Smooth muscle cell (in vitro differentiated cells): ENCODE results near the gene BAZ2B. TPM values are rescaled to one million over a fixed set of nuclear protein-coding genes. Genes with fewer than 3 reads are reported as not detected.

Experiments used
- DNase-seq: peaks from one replicate; lab custom pipeline; 2025; ENCODE audit not compliant: unreplicated experiment; lab: John Stamatoyannopoulos, UW
- H2AFZ ChIP-seq: fragments of 200-600 bp; sonication (generic); 2 replicates; pipeline ENCODE4 v1.6.0; 2016; ENCODE audit warnings: antibody characterized with exemption, low read depth, mild to moderate bottlenecking
- H3F3A ChIP-seq: fragments of 200-600 bp; sonication (generic); 2 replicates; pipeline ENCODE4 v1.6.0; 2017; ENCODE audit warnings: antibody characterized with exemption, low read depth
- H3K27ac ChIP-seq: fragments of 200-600 bp; sonication (generic); 2 replicates; pipeline ENCODE4 v1.5.1; 2016; ENCODE audit warnings: low read depth, mild to moderate bottlenecking
- H3K27me3 ChIP-seq: fragments of 200-600 bp; sonication (generic); 2 replicates; pipeline ENCODE4 v1.6.1; 2016; ENCODE audit warnings: low read depth, mild to moderate bottlenecking
- H3K36me3 ChIP-seq: fragments of 200-600 bp; sonication (generic); 2 replicates; pipeline ENCODE4 v1.5.1; 2016; ENCODE audit warnings: low read depth
- H3K4me1 ChIP-seq: fragments of 200-600 bp; sonication (generic); 2 replicates; pipeline ENCODE4 v1.5.1; 2016; ENCODE audit warnings: low read depth
- H3K4me2 ChIP-seq: fragments of 200-600 bp; sonication (generic); 2 replicates; pipeline ENCODE4 v1.6.0; 2016; ENCODE audit warnings: mild to moderate bottlenecking
- H3K4me3 ChIP-seq: fragments of 200-600 bp; sonication (generic); 2 replicates; pipeline ENCODE4 v1.5.1; 2016; ENCODE audit warnings: mild to moderate bottlenecking
- H3K79me2 ChIP-seq: fragments of 200-600 bp; sonication (generic); 2 replicates; pipeline ENCODE4 v1.6.0; 2016; ENCODE audit warnings: low read depth, mild to moderate bottlenecking
- H3K9ac ChIP-seq: fragments of 200-600 bp; sonication (generic); 2 replicates; pipeline ENCODE4 v1.6.0; 2016; ENCODE audit warnings: low read depth
- H3K9me3 ChIP-seq: fragments of 200-600 bp; sonication (generic); replicated peaks from 2 replicates; pipeline ENCODE4 v1.5.1; 2016; ENCODE audit warnings: low read depth
- H4K20me1 ChIP-seq: fragments of 200-600 bp; sonication (generic); 2 replicates; pipeline ENCODE4 v1.6.0; 2016; ENCODE audit warnings: low read depth
- WGBS: methylation state at CpG from one replicate; pipeline ENCODE4 v1.1.7; 2016; ENCODE audit warnings: low lambda C conversion rate; 5-methylcytosine and 5-hydroxymethylcytosine counted together
- polyA plus RNA-seq: library from polyadenylated mRNA; unstranded; fragments of >200 nt; fragmentation: Nextera tagmentation; extraction: Ambion mirVana; gene quantifications from 2 replicates; pipeline ENCODE4 v1.2.1, GENCODE V29; 2016
- total RNA-seq: library from RNA; depleted of rRNA; stranded (reverse); fragments of >200 nt; gene quantifications from 2 replicates; pipeline ENCODE4 v1.2.3, GENCODE V29; 2014
- TF ChIP-seq, protein P1 (sequence below): fragments of 200-600 bp; sonication (generic); IDR thresholded peaks from 2 replicates; pipeline ENCODE4 v1.5.1; 2017; ENCODE audit warnings: borderline replicate concordance, mild to moderate bottlenecking, antibody characterized with exemption; ENCODE audit not compliant: insufficient read depth, poor library complexity, severe bottlenecking

BAZ2B gene
- total and polyA plus RNA-seq, 2 experiments from 2014 or later: 27.7 to 58.5 TPM

DNA sequence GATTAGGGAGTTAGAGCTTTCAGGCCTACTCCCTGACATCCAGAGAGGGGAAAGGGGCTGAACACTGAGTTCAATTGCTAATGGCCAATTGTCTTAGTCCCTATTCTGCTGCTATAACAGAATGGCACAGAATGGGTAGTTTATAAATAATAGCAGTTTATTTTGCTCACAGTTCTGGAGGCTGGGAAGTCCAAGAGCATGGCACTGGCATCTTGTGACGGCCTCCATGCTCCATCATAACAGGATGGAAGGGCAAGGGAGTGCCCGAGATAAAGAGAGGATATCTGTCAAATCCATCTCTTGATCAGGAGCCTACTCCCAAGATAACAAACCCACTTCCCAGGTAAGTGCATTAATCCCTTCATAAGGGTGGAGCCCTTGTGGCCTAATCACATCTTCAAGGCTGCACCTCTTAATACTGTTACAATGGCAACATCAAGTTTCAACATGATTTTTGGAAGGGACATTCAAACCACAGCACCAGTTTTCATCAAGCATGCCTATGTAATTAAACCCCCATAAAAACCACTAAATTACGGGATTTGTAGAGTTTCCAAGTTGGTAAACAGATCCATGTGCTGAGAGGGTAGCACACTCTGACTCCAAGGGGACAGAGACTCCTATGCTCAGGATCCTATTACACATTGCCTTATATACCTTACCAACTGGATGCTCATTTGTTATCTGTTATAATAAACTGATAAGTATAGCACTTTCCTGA is 44.6 kb downstream of the BAZ2B start:
- H3K9me3 ChIP-seq: no peaks in the 10 kb centered on the region
- no peaks in the 10 kb centered on the region for H3K36me3 ChIP-seq
- H3F3A ChIP-seq: no peaks in the 10 kb centered on the region
- H3K27ac ChIP-seq: no peak overlapping the region
- peaks cover 78% of the 10 kb centered on the region for H3K79me2 ChIP-seq
- no peak overlapping the region for H3K9ac ChIP-seq
- H4K20me1 ChIP-seq: peaks cover 54% of the 10 kb centered on the region
- H3K27me3 ChIP-seq: no peaks in the 10 kb centered on the region
- no peak overlapping the region for H2AFZ ChIP-seq
- 80% methylated on average over 3 of the region's 3 CpGs for WGBS
- no peak for DNase-seq
- TF ChIP-seq, protein P1, sequence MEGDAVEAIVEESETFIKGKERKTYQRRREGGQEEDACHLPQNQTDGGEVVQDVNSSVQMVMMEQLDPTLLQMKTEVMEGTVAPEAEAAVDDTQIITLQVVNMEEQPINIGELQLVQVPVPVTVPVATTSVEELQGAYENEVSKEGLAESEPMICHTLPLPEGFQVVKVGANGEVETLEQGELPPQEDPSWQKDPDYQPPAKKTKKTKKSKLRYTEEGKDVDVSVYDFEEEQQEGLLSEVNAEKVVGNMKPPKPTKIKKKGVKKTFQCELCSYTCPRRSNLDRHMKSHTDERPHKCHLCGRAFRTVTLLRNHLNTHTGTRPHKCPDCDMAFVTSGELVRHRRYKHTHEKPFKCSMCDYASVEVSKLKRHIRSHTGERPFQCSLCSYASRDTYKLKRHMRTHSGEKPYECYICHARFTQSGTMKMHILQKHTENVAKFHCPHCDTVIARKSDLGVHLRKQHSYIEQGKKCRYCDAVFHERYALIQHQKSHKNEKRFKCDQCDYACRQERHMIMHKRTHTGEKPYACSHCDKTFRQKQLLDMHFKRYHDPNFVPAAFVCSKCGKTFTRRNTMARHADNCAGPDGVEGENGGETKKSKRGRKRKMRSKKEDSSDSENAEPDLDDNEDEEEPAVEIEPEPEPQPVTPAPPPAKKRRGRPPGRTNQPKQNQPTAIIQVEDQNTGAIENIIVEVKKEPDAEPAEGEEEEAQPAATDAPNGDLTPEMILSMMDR: no peak
- no peaks in the 10 kb centered on the region for H3K4me1 ChIP-seq
- H3K4me2 ChIP-seq: no peak overlapping the region
- H3K4me3 ChIP-seq: no peak overlapping the region

DNA sequence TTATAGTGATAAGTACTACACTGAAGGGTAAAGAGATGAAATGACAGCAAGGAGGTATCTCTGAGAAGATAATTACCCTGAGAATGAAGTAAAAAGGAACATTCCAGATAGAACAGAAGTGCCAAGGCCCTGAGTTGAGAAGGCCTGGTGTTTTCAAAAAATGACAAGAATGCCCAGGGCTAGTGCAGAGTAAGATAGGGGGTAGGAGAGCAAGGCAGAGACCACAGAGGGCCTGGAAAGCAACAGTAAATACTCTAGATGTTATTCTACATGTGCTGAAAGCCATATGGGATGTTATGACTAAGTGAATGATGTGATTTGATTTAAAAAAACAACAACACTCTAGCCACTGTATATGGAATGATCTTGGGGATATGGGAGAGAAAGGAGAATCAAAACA is 52.3 kb downstream of the BAZ2B start:
- no peak overlapping the region for H3K4me3 ChIP-seq
- H3K79me2 ChIP-seq: peaks cover 39% of the 10 kb centered on the region

DNA sequence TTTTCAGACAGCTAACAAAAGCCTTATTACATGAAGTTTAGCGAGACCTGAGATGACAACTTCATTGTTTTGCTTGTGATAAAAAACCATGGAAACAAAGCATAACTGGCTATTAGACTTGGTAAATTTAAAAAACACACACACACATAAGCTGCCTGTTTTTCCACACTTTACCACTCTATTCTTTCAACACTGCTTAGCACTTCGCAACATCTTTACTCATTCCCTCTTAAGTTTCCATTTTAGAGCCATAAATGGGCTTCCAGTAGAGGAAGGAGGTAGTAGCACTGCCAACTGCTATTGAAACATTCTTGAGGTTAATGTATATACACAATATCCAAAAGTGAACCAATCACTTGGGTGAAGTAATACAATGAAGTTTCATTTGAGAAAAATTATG is 54.1 kb downstream of the BAZ2B start:
- Histone ChIP-seq H3K4me3 (no peak overlapping the region), H3K4me1 (no peaks in the 10 kb centered on the region), H4K20me1 (peaks cover 27% of the 10 kb centered on the region), H3K27me3 (no peaks in the 10 kb centered on the region), H3K27ac (no peak overlapping the region), H3K9ac (no peak overlapping the region), H3K4me2 (no peak overlapping the region), H2AFZ (no peak overlapping the region), H3K9me3 (no peaks in the 10 kb centered on the region), H3K79me2 (peaks cover 30% of the 10 kb centered on the region), H3F3A (no peaks in the 10 kb centered on the region), H3K36me3 (no peaks in the 10 kb centered on the region)
- TF ChIP-seq, protein P1: no peak
- DNase-seq: no peak
- WGBS: 96% methylated on average over 2 of the region's 2 CpGs

More for the DNA sequence above, 52.3 kb downstream of the BAZ2B start:
- no peak overlapping the region for H3K4me2 ChIP-seq
- no peaks in the 10 kb centered on the region for H3K4me1 ChIP-seq
- TF ChIP-seq, protein P1: no peak
- H3K27me3 ChIP-seq: no peaks in the 10 kb centered on the region
- no peaks in the 10 kb centered on the region for H3K9me3 ChIP-seq
- no peak overlapping the region for H2AFZ ChIP-seq
- no peak overlapping the region for H3K9ac ChIP-seq
- H3F3A ChIP-seq: no peaks in the 10 kb centered on the region
- peaks cover 30% of the 10 kb centered on the region for H4K20me1 ChIP-seq
- H3K27ac ChIP-seq: peak overlapping the region; percentile 17
- H3K36me3 ChIP-seq: no peaks in the 10 kb centered on the region
- DNase-seq: no peak

DNA sequence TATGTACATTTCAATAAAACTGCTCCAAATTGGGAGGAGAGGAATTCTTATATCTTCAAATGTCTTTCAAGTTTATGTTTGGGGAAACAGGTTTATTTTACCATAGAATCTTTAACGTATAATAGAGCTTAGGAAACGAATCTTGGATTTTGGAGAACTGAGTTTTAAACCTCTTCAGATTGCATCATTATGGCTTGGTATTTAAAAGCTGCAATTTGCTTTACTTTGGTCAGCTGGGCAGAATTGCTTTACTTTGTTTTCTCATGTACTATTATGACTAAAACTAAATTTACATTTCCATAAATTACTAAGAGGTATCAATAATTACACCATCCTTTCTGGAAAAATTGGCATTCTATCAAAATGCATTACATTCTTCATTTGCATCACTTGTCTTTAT is 54.6 kb downstream of the BAZ2B start:
- Histone ChIP-seq H3K9me3 (no peaks in the 10 kb centered on the region), H3K4me2 (no peak overlapping the region), H3K9ac (no peak overlapping the region), H3K36me3 (no peaks in the 10 kb centered on the region), H3K79me2 (peaks cover 30% of the 10 kb centered on the region), H3K4me3 (no peak overlapping the region), H3K27ac (no peak overlapping the region), H2AFZ (no peak overlapping the region), H3F3A (no peaks in the 10 kb centered on the region), H3K4me1 (no peaks in the 10 kb centered on the region), H3K27me3 (no peaks in the 10 kb centered on the region), H4K20me1 (peaks cover 27% of the 10 kb centered on the region)
- WGBS: 91% methylated on average over 2 of the region's 2 CpGs
- DNase-seq: no peak
- TF ChIP-seq, protein P1: no peak
